Kidney epithelial cell (primary cell): ENCODE results near the gene CEP112. TPM values are rescaled to one million over a fixed set of nuclear protein-coding genes. Genes with fewer than 3 reads are reported as not detected.

ENCODE experiments used
- DNase-seq: peaks from one replicate; pipeline ENCODE4 v3.0.0-alpha.2; 2010; ENCODE audit warnings: low read depth
- H3K27me3 ChIP-seq: 2 replicates; pipeline ENCODE4 v1.6.0; 2011; ENCODE audit warnings: low read length; ENCODE audit not compliant: control insufficient read depth, insufficient read depth
- H3K36me3 ChIP-seq: 2 replicates; pipeline ENCODE4 v1.5.1; 2011; ENCODE audit warnings: low read length; ENCODE audit not compliant: control insufficient read depth, insufficient read depth
- H3K4me3 ChIP-seq: 2 replicates; pipeline ENCODE4 v1.5.1; 2011; ENCODE audit warnings: low read depth, mild to moderate bottlenecking, control low read depth, low read length
- CTCF ChIP-seq: IDR thresholded peaks from 2 replicates; pipeline ENCODE4 v1.5.1; 2011; ENCODE audit warnings: mild to moderate bottlenecking, moderate library complexity, low read length, control low read depth, inconsistent platforms; ENCODE audit not compliant: insufficient read depth, poor library complexity, severe bottlenecking
- total RNA-seq: library from RNA; depleted of rRNA; stranded (reverse); fragments of >200 nt; gene quantifications from 2 replicates; pipeline ENCODE4 v1.2.3, GENCODE V29; 2015

Gene CEP112
- total RNA-seq, 1 donor from 2014 or later, result 6.5 TPM

- TF ChIP-seq CTCF, result no peak
- Histone ChIP-seq H3K27me3 (no peaks in the 10 kb centered on the region), H3K36me3 (no peaks in the 10 kb centered on the region), H3K4me3 (no peak overlapping the region)
- DNase-seq, result no peak
These were observed 197.8 kb downstream of the CEP112 start for GRCh38 chr17:65994114-65994513.

DNA sequence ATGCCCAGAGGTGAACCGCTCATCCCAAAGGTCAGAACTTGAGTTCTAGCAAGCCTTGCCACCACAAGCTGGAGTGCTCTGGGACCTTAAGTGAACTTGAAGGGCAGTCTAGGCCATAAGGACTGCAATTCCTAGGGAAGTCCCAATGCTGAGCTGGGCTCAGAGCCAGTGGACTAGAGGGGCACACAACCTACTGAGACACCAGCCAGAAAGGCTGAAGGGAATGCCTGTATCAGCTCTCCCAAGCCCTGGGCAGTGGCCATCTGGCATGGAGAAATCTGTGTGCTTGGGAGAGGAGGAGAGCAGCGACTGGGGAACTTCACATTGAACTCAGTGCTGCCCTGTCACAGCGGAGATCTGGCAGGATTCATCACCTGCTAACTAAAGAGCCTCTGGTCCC lies 201.3 kb downstream of the CEP112 start:
- DNase-seq, result no peak
- no peak for TF ChIP-seq CTCF
- Histone ChIP-seq H3K4me3 (no peak overlapping the region), H3K27me3 (no peaks in the 10 kb centered on the region), H3K36me3 (no peaks in the 10 kb centered on the region)

DNA sequence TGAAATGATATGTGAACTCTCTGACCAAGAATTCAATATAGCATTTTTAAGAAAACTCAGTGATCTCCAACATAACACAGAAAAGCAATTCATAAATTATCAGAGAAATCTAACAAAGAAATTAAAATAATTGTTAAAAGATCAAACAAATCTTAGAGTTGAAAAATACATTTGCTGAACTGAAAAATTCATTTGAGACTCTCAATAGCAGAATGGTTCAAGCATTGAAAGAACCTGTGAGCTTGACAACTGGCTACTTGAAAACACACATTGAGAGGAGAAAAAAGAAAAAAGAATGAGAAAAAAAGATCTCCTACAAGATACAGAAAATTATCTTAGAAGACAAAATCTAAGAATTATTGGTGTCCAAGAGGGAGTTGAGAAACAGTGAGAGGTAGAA lies 203.5 kb downstream of the CEP112 start:
- TF ChIP-seq CTCF, result no peak
- DNase-seq, result no peak
- H3K4me3 ChIP-seq, result no peak overlapping the region

DNA sequence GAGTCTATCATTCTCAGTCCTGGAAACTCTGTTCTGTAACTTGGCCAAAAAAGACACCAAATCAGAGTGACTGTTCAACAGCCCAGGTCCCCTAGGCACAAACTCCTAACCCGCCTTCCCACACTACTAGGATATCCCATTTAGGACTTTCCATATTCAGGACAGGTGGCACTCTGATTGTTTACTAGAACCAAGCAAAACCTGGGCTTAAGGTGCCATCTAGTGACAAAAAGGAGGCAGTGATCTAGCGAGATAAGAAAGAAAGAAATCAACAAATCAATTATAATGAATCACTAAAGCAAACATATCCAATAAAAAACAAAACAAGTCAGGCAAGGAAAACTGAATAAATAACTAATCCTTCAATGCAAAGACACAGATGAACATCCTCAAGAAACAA lies 203.9 kb downstream of the CEP112 start:
- H3K36me3 ChIP-seq, result no peaks in the 10 kb centered on the region
- no peak for DNase-seq
- TF ChIP-seq CTCF, result peak; percentile 45

More for the DNA sequence above, 203.5 kb downstream of the CEP112 start:
- no peaks in the 10 kb centered on the region for H3K36me3 ChIP-seq
- H3K27me3 ChIP-seq, result no peaks in the 10 kb centered on the region

GRCh38 chr17:65985571-65985970 lies 206.4 kb downstream of the CEP112 start:
- H3K27me3 ChIP-seq, result no peaks in the 10 kb centered on the region
- H3K4me3 ChIP-seq, result no peak overlapping the region
- no peaks in the 10 kb centered on the region for H3K36me3 ChIP-seq
- no peak for TF ChIP-seq CTCF
- no peak for DNase-seq

More for the DNA sequence above, 203.9 kb downstream of the CEP112 start:
- Histone ChIP-seq H3K4me3 (no peak overlapping the region), H3K27me3 (no peaks in the 10 kb centered on the region)

DNA sequence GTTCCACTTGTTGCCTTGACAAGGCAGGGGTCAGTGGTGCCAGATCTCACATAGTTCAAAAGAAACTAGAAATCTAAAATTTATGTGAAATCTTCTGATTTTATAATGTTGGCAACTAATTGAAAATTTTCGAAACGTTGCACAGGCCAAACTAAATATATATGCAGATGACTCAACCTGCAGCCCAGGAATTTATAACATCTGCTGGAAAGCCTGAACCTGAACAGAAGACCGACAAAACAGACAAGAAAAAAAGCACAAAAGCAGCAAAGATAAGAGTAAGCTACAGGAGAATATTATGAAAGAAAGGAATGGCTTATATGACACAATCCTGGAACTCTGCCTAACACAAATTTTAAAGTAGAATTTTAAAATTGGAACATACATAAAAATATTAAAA lies 207.6 kb downstream of the CEP112 start:
- Histone ChIP-seq H3K27me3 (no peaks in the 10 kb centered on the region), H3K4me3 (no peak overlapping the region), H3K36me3 (no peaks in the 10 kb centered on the region)
- TF ChIP-seq CTCF, result no peak
- DNase-seq, result no peak
